Measurements from ENCODE around the gene GABARAP. TPM values are rescaled to one million over a fixed set of nuclear protein-coding genes. Genes with fewer than 3 reads are reported as not detected.

Gene GABARAP
- total RNA-seq, 2 donors from 2014 or later: 212 to 247 TPM

- ATAC-seq (no peak), DNase-seq (no peak)
- Mint-ChIP-seq H3K4me3 (no peak overlapping the region), H3K27me3 (peaks cover 4% of the 10 kb centered on the region), H3K4me1 (peaks cover 11% of the 10 kb centered on the region), H3K27ac (no peak overlapping the region), H3K36me3 (ENCODE audit: low read depth) (peaks cover 3% of the 10 kb centered on the region)
- no peaks in the 10 kb centered on the region for H3K9me3 ChIP-seq (ENCODE audit: control insufficient read depth, low read length, poor library complexity, severe bottlenecking)
Observed at GRCh38 chr17:7190276-7190917, 51.9 kb downstream of the GABARAP start.

Other genes starting within 250 kb of the GABARAP start
- 10 to 100 TPM in 1 of 2 donors, 1 to 10 TPM in 1; 1.2 to 32.0 TPM for gene ALOX12, start 246.4 kb downstream of the GABARAP start, total RNA-seq
- gene RNASEK, start 229.8 kb downstream of the GABARAP start, total RNA-seq: 100 to 1,000 TPM; 141 to 150 TPM
- under 1 TPM in 1 of 2 donors, not detected in 1; 0.17 TPM for gene BCL6B, start 219.4 kb downstream of the GABARAP start, total RNA-seq
- 1 to 10 TPM; 3.3 to 4.6 TPM for gene SLC16A13, start 206.4 kb downstream of the GABARAP start, total RNA-seq
- gene SLC16A11, start 198.4 kb downstream of the GABARAP start, total RNA-seq: under 1 TPM in 1 of 2 donors, not detected in 1; 0.40 TPM
- gene CLEC10A, start 162.2 kb downstream of the GABARAP start, total RNA-seq: 1 to 10 TPM in 1 of 2 donors, under 1 TPM in 1; 0.40 to 7.1 TPM
- gene ASGR2, start 127.6 kb downstream of the GABARAP start, total RNA-seq: under 1 TPM; 0.67 to 0.78 TPM
- gene ASGR1, start 63.1 kb downstream of the GABARAP start, total RNA-seq: under 1 TPM; 0.42 to 0.92 TPM
- 10 to 100 TPM in 1 of 2 donors, 1 to 10 TPM in 1; 9.8 to 16.1 TPM for gene DLG4, start 22.6 kb downstream of the GABARAP start, total RNA-seq
- gene ACADVL, start 22.5 kb downstream of the GABARAP start, total RNA-seq: 100 to 1,000 TPM; 268 to 279 TPM
- 10 to 100 TPM; 37.0 to 46.9 TPM for gene DVL2, start 7.9 kb downstream of the GABARAP start, total RNA-seq
- 10 to 100 TPM; 19.2 to 23.2 TPM for gene PHF23, start 3.0 kb downstream of the GABARAP start, total RNA-seq
- gene CTDNEP1, start 9.3 kb upstream of the GABARAP start, total RNA-seq: 100 to 1,000 TPM; 112 to 115 TPM
- 10 to 100 TPM; 43.0 to 51.0 TPM for gene ELP5, start 9.8 kb upstream of the GABARAP start, total RNA-seq
- gene CLDN7, start 20.0 kb upstream of the GABARAP start, total RNA-seq: 1 to 10 TPM in 1 of 2 donors, under 1 TPM in 1; 0.78 to 1.2 TPM
- gene SLC2A4, start 39.3 kb upstream of the GABARAP start, total RNA-seq: not detected
- gene YBX2, start 52.2 kb upstream of the GABARAP start, total RNA-seq: not detected
- gene EIF5A, start 65.2 kb upstream of the GABARAP start, total RNA-seq: 100 to 1,000 TPM; 496 to 601 TPM
- 100 to 1,000 TPM in 1 of 2 donors, 10 to 100 TPM in 1; 96.5 to 104 TPM for gene GPS2, start 72.9 kb upstream of the GABARAP start, total RNA-seq
- 10 to 100 TPM; 29.9 to 43.8 TPM for gene NEURL4, start 86.9 kb upstream of the GABARAP start, total RNA-seq
- 100 to 1,000 TPM; 641 to 702 TPM for gene ACAP1, start 94.1 kb upstream of the GABARAP start, total RNA-seq
- gene KCTD11, start 109.7 kb upstream of the GABARAP start, total RNA-seq: 1 to 10 TPM; 1.6 to 2.7 TPM
- gene TMEM95, start 112.7 kb upstream of the GABARAP start, total RNA-seq: not detected
- 1 to 10 TPM; 4.8 to 5.9 TPM for gene TNK1, start 138.6 kb upstream of the GABARAP start, total RNA-seq
- gene PLSCR3, start 152.1 kb upstream of the GABARAP start, total RNA-seq: 100 to 1,000 TPM; 120 to 126 TPM
- 10 to 100 TPM; 27.3 to 31.7 TPM for gene TMEM256, start 161.6 kb upstream of the GABARAP start, total RNA-seq
- gene NLGN2, start 165.4 kb upstream of the GABARAP start, total RNA-seq: 1 to 10 TPM; 5.1 to 6.5 TPM
- gene SPEM1, start 177.9 kb upstream of the GABARAP start, total RNA-seq: not detected
- not detected for gene SPEM2, start 183.2 kb upstream of the GABARAP start, total RNA-seq
- gene SPEM3, start 186.4 kb upstream of the GABARAP start, total RNA-seq: not detected
- 10 to 100 TPM; 12.6 to 13.2 TPM for gene TMEM102, start 193.0 kb upstream of the GABARAP start, total RNA-seq
- 1 to 10 TPM; 2.0 to 2.6 TPM for gene FGF11, start 197.1 kb upstream of the GABARAP start, total RNA-seq
- 1 to 10 TPM; 7.0 to 7.2 TPM for gene CHRNB1, start 202.6 kb upstream of the GABARAP start, total RNA-seq
- 10 to 100 TPM; 44.9 to 49.5 TPM for gene ZBTB4, start 237.2 kb upstream of the GABARAP start, total RNA-seq
- gene SLC35G6, start 239.0 kb upstream of the GABARAP start, total RNA-seq: not detected
- gene POLR2A, start 241.9 kb upstream of the GABARAP start, total RNA-seq: 100 to 1,000 TPM; 553 to 572 TPM

Data from T-helper 17 cell (primary cell).